WERI-Rb-1 (cell line): Measurements from ENCODE around the gene PKMYT1.

Source experiments
- DNase-seq: peaks from one replicate; pipeline ENCODE4 v3.0.0-alpha.2; 2020
- H3K27ac ChIP-seq: fragments of 250-450 bp; sonication (Bioruptor Pico); 2 replicates; pipeline ENCODE4 v1.5.1; 2020; ENCODE audit warnings: mild to moderate bottlenecking, moderate library complexity
- H3K27me3 ChIP-seq: fragments of 250-450 bp; sonication (Bioruptor Pico); 2 replicates; pipeline ENCODE4 v1.5.1; 2021; ENCODE audit warnings: mild to moderate bottlenecking, low read depth, moderate library complexity; ENCODE audit not compliant: insufficient read depth, severe bottlenecking
- H3K36me3 ChIP-seq: fragments of 250-450 bp; sonication (Bioruptor Pico); 2 replicates; pipeline ENCODE4 v1.5.1; 2020; ENCODE audit warnings: mild to moderate bottlenecking, moderate library complexity
- H3K4me3 ChIP-seq: 2 replicates; pipeline ENCODE4 v1.5.1; 2011; ENCODE audit warnings: low read depth, mild to moderate bottlenecking, control low read depth, low read length
- H3K9me3 ChIP-seq: fragments of 250-450 bp; sonication (Bioruptor Pico); 2 replicates; pipeline ENCODE4 v1.5.1; 2021; ENCODE audit warnings: mild to moderate bottlenecking, moderate library complexity; ENCODE audit not compliant: severe bottlenecking
- TF ChIP-seq, protein P1 (sequence below): IDR thresholded peaks from 2 replicates; pipeline ENCODE4 v1.5.1; 2011; ENCODE audit warnings: low read depth, mild to moderate bottlenecking, control low read depth, inconsistent platforms, low read length

The PKMYT1 gene

DNA sequence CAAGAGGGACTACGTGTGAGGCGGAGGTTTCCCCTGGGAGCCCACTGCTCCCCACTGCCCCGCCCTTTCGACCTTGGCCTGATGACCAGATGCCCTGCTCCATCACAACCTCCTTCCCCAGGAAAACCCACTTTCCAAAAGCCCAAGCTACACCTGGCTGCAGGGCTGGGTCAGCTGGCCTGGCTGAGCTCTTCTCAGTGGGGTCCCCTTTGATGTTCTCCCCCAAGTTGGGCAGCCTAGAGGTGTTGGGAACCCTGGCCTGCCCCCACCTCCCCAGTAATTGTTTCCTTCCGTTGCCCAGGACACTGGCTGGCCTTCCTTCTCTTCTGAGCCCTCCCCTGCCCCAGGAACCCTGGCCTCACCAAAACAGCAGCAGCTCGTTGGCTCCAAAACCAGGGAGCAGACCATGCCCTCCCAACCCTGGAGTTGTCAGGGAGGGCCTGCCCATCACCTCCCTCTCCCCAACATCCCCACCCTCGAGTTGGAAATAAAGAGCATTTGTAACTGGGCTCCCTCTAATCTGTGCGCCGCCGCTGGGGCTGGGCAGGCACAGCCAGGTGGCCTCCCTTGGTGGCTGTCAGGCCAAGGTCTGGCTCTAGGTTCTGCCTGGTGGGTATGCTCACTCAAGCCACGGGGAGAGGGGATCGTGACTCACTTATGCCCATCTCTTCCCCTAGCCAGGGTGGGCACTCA lies 33.9 kb upstream of the PKMYT1 start:
- Histone ChIP-seq H3K4me3 (no peak overlapping the region), H3K27me3 (no peaks in the 10 kb centered on the region), H3K27ac (peak overlapping the region; percentile 56), H3K9me3 (no peaks in the 10 kb centered on the region), H3K36me3 (no peaks in the 10 kb centered on the region)
- DNase-seq: peak; percentile 71
- TF ChIP-seq, protein P1, sequence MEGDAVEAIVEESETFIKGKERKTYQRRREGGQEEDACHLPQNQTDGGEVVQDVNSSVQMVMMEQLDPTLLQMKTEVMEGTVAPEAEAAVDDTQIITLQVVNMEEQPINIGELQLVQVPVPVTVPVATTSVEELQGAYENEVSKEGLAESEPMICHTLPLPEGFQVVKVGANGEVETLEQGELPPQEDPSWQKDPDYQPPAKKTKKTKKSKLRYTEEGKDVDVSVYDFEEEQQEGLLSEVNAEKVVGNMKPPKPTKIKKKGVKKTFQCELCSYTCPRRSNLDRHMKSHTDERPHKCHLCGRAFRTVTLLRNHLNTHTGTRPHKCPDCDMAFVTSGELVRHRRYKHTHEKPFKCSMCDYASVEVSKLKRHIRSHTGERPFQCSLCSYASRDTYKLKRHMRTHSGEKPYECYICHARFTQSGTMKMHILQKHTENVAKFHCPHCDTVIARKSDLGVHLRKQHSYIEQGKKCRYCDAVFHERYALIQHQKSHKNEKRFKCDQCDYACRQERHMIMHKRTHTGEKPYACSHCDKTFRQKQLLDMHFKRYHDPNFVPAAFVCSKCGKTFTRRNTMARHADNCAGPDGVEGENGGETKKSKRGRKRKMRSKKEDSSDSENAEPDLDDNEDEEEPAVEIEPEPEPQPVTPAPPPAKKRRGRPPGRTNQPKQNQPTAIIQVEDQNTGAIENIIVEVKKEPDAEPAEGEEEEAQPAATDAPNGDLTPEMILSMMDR: no peak

DNA sequence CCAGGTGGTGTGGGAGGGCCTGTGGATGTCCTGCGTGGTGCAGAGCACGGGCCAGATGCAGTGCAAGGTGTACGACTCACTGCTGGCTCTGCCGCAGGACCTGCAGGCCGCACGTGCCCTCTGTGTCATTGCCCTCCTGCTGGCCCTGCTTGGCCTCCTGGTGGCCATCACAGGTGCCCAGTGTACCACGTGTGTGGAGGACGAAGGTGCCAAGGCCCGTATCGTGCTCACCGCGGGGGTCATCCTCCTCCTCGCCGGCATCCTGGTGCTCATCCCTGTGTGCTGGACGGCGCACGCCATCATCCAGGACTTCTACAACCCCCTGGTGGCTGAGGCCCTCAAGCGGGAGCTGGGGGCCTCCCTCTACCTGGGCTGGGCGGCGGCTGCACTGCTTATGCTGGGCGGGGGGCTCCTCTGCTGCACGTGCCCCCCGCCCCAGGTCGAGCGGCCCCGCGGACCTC lies 33.3 kb upstream of the PKMYT1 start:
- Histone ChIP-seq H3K27ac (peak overlapping the region; percentile 56), H3K27me3 (no peaks in the 10 kb centered on the region), H3K36me3 (no peaks in the 10 kb centered on the region), H3K4me3 (no peak overlapping the region), H3K9me3 (no peaks in the 10 kb centered on the region)
- TF ChIP-seq, protein P1: no peak
- no peak for DNase-seq

- peak; percentile 66 for DNase-seq
- Histone ChIP-seq H3K27ac (peak within 1 kb of the TSS; percentile 43), H3K27me3 (no peaks in the 10 kb centered on the region), H3K36me3 (no peaks in the 10 kb centered on the region), H3K4me3 (no peak within 1 kb of the TSS), H3K9me3 (no peaks in the 10 kb centered on the region)
- TF ChIP-seq, protein P1: no peak
These were observed 32.7 kb upstream of the PKMYT1 start, which contains the start of gene CLDN9 for GRCh38 chr16:3012828-3013420. Gene CLDN9 (plus strand): TSS chr16:3012923. CDS start chr16:3013363, 440 bp downstream.

GRCh38 chr16:3012246-3012645 lies 32.0 kb upstream of the PKMYT1 start:
- DNase-seq: no peak
- no peaks in the 10 kb centered on the region for H3K9me3 ChIP-seq
- no peak overlapping the region for H3K4me3 ChIP-seq

GRCh38 chr16:3010510-3010909 lies 30.3 kb upstream of the PKMYT1 start:
- H3K9me3 ChIP-seq: no peaks in the 10 kb centered on the region
- no peaks in the 10 kb centered on the region; the same call in 1 of the 2 replicates for H3K36me3 ChIP-seq
- DNase-seq: no peak
- no peaks in the 10 kb centered on the region for H3K27me3 ChIP-seq
- H3K4me3 ChIP-seq: no peak overlapping the region
- TF ChIP-seq, protein P1: no peak
- H3K27ac ChIP-seq: no peak overlapping the region

More at GRCh38 chr16:3012246-3012645, 32.0 kb upstream of the PKMYT1 start:
- Histone ChIP-seq H3K36me3 (no peaks in the 10 kb centered on the region), H3K27ac (no peak overlapping the region), H3K27me3 (no peaks in the 10 kb centered on the region)
- TF ChIP-seq, protein P1: no peak
